ENCODE results near the gene DBNDD2. TPM values are rescaled to one million over a fixed set of nuclear protein-coding genes. Genes with fewer than 3 reads are reported as not detected.

The DBNDD2 gene
- total RNA-seq, 1 experiment from 2014 or later: 69.0 TPM

- no peak for TF ChIP-seq CTCF (conservative IDR thresholded peaks at IDR 0.05)
- TF ChIP-seq EZH2 (IDR thresholded peaks at IDR 0.05; ENCODE audit: low read depth): no peak
- POLR2A ChIA-PET (ENCODE audit: unreplicated experiment): interaction anchor here (0.5 to 0.6 kb wide), 2 partner anchors 29 to 47 kb away, joined by 3 to 4 read pairs; no protein-coding TSS in a partner anchor
Measured at GRCh38 chr20:45370571-45371160, 37.4 kb upstream of the DBNDD2 start.

GRCh38 chr20:45372241-45372640, 35.8 kb upstream of the DBNDD2 start:
- H3K4me1 ChIP-seq (replicated peaks; ENCODE audit: insufficient read depth): no peaks in the 10 kb centered on the region
- H3K79me2 ChIP-seq (ENCODE audit: low read depth): no peaks in the 10 kb centered on the region
- BruUV-seq (replicated peaks): no TSS peak
- peaks cover 3% of the 10 kb centered on the region; the same call in 1 of the 2 replicates for H3F3A ChIP-seq (ENCODE audit: insufficient read depth, low read depth)
- H4K20me1 ChIP-seq (ENCODE audit: insufficient read depth): no peaks in the 10 kb centered on the region
- no peaks in the 10 kb centered on the region for H3K9me2 ChIP-seq (ENCODE audit: insufficient read depth)
- no peak for DNase-seq
- no peaks in the 10 kb centered on the region for H3K27me3 ChIP-seq (ENCODE audit: insufficient read depth, low read depth)
- ChIA-PET CTCF (interaction anchor here (0.6 to 2.8 kb wide), 2 partner anchors 65 to 145 kb away, joined by 10 to 48 read pairs; no protein-coding TSS in a partner anchor), POLR2A (ENCODE audit: unreplicated experiment) (no interaction called here)
- peaks cover 7% of the 10 kb centered on the region; the same call in 1 of the 2 replicates for H3K36me3 ChIP-seq (ENCODE audit: low read depth)
- H2AFZ ChIP-seq: no peak overlapping the region
- H3K4me3 ChIP-seq: no peak overlapping the region
- TF ChIP-seq CTCF (conservative IDR thresholded peaks at IDR 0.05) (no peak), EZH2 (IDR thresholded peaks at IDR 0.05; ENCODE audit: low read depth) (no peak)
- no peaks in the 10 kb centered on the region for H3K9me3 ChIP-seq (ENCODE audit: insufficient read depth, low read depth)
- intact Hi-C loops (cut with micrococcal nuclease; ENCODE audit: unreplicated experiment): no loop called here
- H3K27ac ChIP-seq: no peak overlapping the region
- no peak overlapping the region for H3K4me2 ChIP-seq

More at GRCh38 chr20:45370571-45371160, 37.4 kb upstream of the DBNDD2 start:
- Histone ChIP-seq H3K27ac (no peak overlapping the region), H3K4me1 (replicated peaks; ENCODE audit: insufficient read depth) (no peaks in the 10 kb centered on the region), H3K36me3 (ENCODE audit: low read depth) (peaks cover 19% of the 10 kb centered on the region; the same call in 1 of the 2 replicates), H4K20me1 (ENCODE audit: insufficient read depth) (no peaks in the 10 kb centered on the region), H3K4me3 (no peak overlapping the region), H3F3A (ENCODE audit: insufficient read depth, low read depth) (peaks cover 3% of the 10 kb centered on the region; the same call in 1 of the 2 replicates), H3K9me2 (ENCODE audit: insufficient read depth) (no peaks in the 10 kb centered on the region), H3K79me2 (ENCODE audit: low read depth) (peaks cover 6% of the 10 kb centered on the region; the same call in 1 of the 2 replicates), H2AFZ (no peak overlapping the region), H3K4me2 (no peak overlapping the region), H3K27me3 (ENCODE audit: insufficient read depth, low read depth) (no peaks in the 10 kb centered on the region), H3K9me3 (ENCODE audit: insufficient read depth, low read depth) (no peaks in the 10 kb centered on the region)
- CTCF ChIA-PET: interaction anchor here (0.5 to 1.1 kb wide), 2 partner anchors 45 to 66 kb away, joined by 3 read pairs; no protein-coding TSS in a partner anchor
- no TSS peak for BruUV-seq (replicated peaks)
- no peak for DNase-seq
- intact Hi-C loops (cut with micrococcal nuclease; ENCODE audit: unreplicated experiment): no loop called here

GRCh38 chr20:45372646-45373352, 35.3 kb upstream of the DBNDD2 start:
- peaks cover 7% of the 10 kb centered on the region; the same call in 1 of the 2 replicates for H3K36me3 ChIP-seq (ENCODE audit: low read depth)
- CTCF ChIA-PET: interaction anchor here (0.6 to 2.8 kb wide), 5 partner anchors 10 to 398 kb away, joined by 4 to 48 read pairs (median 8); partner anchors contain the start of gene SYS1
- intact Hi-C loops (cut with micrococcal nuclease; ENCODE audit: unreplicated experiment): loop anchor here (1.0 kb wide), 1 partner anchor 47 kb away; no protein-coding TSS in a partner anchor
- no peak for DNase-seq
- H3K9me3 ChIP-seq (ENCODE audit: insufficient read depth, low read depth): no peaks in the 10 kb centered on the region
- H3K4me2 ChIP-seq: no peak overlapping the region
- no peaks in the 10 kb centered on the region for H3K9me2 ChIP-seq (ENCODE audit: insufficient read depth)
- H3K4me3 ChIP-seq: no peak overlapping the region
- H3K79me2 ChIP-seq (ENCODE audit: low read depth): no peaks in the 10 kb centered on the region
- H2AFZ ChIP-seq: no peak overlapping the region
- TF ChIP-seq CTCF (conservative IDR thresholded peaks at IDR 0.05): no peak
- no peak for TF ChIP-seq EZH2 (IDR thresholded peaks at IDR 0.05; ENCODE audit: low read depth)
- no peaks in the 10 kb centered on the region for H3K27me3 ChIP-seq (ENCODE audit: insufficient read depth, low read depth)
- POLR2A ChIA-PET (ENCODE audit: unreplicated experiment): interaction anchor here (0.6 kb wide), 2 partner anchors 50 to 128 kb away, joined by 3 to 12 read pairs; no protein-coding TSS in a partner anchor
- H3K27ac ChIP-seq: no peak overlapping the region
- BruUV-seq (replicated peaks): no TSS peak
- H3F3A ChIP-seq (ENCODE audit: insufficient read depth, low read depth): peaks cover 3% of the 10 kb centered on the region; the same call in 1 of the 2 replicates
- H4K20me1 ChIP-seq (ENCODE audit: insufficient read depth): no peaks in the 10 kb centered on the region
- no peaks in the 10 kb centered on the region for H3K4me1 ChIP-seq (replicated peaks; ENCODE audit: insufficient read depth)
